Endothelial cell of umbilical vein (primary cell): ENCODE results near the gene HMGN5.

Experiments
- EZH2 ChIP-seq: IDR thresholded peaks from 2 replicates; pipeline ENCODE4 v1.6.1; 2012; ENCODE audit warnings: borderline replicate concordance, low read depth, mild to moderate bottlenecking, moderate library complexity, low read length, inconsistent platforms; ENCODE audit not compliant: severe bottlenecking
- FOS ChIP-seq: IDR thresholded peaks from 2 replicates; pipeline ENCODE4 v1.6.1; 2011; ENCODE audit warnings: mild to moderate bottlenecking, low read length, moderate library complexity, borderline replicate concordance; ENCODE audit not compliant: insufficient read depth
- GATA2 ChIP-seq: IDR thresholded peaks from 2 replicates; pipeline ENCODE4 v1.7.0; 2011; ENCODE audit warnings: low read depth, mild to moderate bottlenecking, moderate library complexity, mixed read lengths, low read length; ENCODE audit not compliant: insufficient read length, insufficient read depth
- JUN ChIP-seq: IDR thresholded peaks from 2 replicates; pipeline ENCODE4 v1.6.1; 2011; ENCODE audit warnings: borderline replicate concordance, low read depth; ENCODE audit not compliant: insufficient read length, insufficient read depth
- MYC ChIP-seq: IDR thresholded peaks from one replicate; pipeline ENCODE4 v1.6.1; 2011; ENCODE audit warnings: mild to moderate bottlenecking, low read depth, low read length
- POLR2A ChIP-seq: IDR thresholded peaks from 2 replicates; pipeline ENCODE4 v1.6.1; 2012; ENCODE audit warnings: low read depth, mild to moderate bottlenecking, control low read depth, low read length
- POLR2AphosphoS5 ChIP-seq: IDR thresholded peaks from 2 replicates; pipeline ENCODE4 v1.6.1; 2012; ENCODE audit warnings: low read depth, mild to moderate bottlenecking, control low read depth, low read length, moderate library complexity; ENCODE audit not compliant: insufficient read depth
- TF ChIP-seq, protein P1 (sequence below), 2 donors: IDR thresholded peaks; 1 replicate in 1 of 2; 2 replicates in 1 of 2; pipeline ENCODE4 v1.5.1; 2011; ENCODE audit warnings: low read length in 2 of 2, mild to moderate bottlenecking in 2 of 2, moderate library complexity in 2 of 2, control low read depth in 1 of 2, inconsistent platforms in 1 of 2, low read depth in 1 of 2; ENCODE audit not compliant: insufficient read depth in 1 of 2; ENCODE audit errors: extremely low read depth in 1 of 2
- TF ChIP-seq, protein P2 (sequence below): IDR thresholded peaks from 2 replicates; pipeline ENCODE4 v1.6.1; 2011; ENCODE audit not compliant: insufficient read depth, insufficient read length

DNA sequence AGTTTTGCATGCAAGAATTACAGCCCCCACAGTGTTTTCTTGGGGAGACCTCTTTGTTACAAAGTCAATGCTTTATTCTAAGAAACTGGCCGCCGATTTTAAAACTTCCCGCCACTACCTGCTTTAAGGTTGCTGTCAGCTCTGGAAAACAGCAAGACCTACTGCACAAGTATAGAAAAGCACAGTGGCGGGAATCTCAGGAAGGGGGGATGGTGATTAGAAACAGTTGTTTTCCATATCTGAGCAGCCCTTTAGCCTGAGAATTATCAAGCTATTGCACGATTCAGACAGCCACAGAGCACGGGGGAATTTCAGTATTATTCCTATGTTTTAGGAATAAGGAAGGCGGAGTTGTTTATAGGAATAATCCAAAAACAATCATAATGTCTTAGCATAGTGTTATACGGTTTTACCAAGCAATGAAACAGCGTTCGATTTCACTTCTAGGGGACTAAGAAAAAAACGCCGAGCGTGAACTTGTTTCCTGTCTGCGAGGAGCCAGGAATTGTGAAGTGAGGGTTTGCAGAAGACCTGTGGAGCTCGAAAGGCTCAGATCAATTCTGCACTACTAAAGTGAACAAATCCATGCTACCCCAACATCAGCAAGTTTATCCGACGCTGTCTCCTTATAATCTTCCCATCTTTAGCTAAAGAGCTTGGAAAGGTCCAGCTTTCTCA, 81.3 kb downstream of the HMGN5 start:
- TF ChIP-seq, protein P1, sequence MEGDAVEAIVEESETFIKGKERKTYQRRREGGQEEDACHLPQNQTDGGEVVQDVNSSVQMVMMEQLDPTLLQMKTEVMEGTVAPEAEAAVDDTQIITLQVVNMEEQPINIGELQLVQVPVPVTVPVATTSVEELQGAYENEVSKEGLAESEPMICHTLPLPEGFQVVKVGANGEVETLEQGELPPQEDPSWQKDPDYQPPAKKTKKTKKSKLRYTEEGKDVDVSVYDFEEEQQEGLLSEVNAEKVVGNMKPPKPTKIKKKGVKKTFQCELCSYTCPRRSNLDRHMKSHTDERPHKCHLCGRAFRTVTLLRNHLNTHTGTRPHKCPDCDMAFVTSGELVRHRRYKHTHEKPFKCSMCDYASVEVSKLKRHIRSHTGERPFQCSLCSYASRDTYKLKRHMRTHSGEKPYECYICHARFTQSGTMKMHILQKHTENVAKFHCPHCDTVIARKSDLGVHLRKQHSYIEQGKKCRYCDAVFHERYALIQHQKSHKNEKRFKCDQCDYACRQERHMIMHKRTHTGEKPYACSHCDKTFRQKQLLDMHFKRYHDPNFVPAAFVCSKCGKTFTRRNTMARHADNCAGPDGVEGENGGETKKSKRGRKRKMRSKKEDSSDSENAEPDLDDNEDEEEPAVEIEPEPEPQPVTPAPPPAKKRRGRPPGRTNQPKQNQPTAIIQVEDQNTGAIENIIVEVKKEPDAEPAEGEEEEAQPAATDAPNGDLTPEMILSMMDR (IDR thresholded peaks at IDR 0.05; ENCODE audit: extremely low read depth in 1 of 2, insufficient read depth in 1 of 2, low read depth in 1 of 2, low read length in 2 of 2) = no peak
- TF ChIP-seq POLR2A (no peak), EZH2 (no peak), POLR2AphosphoS5 (no peak), GATA2 (no peak), JUN (no peak), FOS (no peak), MYC (no peak)
- TF ChIP-seq, protein P2, sequence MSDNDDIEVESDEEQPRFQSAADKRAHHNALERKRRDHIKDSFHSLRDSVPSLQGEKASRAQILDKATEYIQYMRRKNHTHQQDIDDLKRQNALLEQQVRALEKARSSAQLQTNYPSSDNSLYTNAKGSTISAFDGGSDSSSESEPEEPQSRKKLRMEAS = no peak
